ENCODE results near the gene MAGEC1. TPM values are rescaled to one million over a fixed set of nuclear protein-coding genes. Genes with fewer than 3 reads are reported as not detected.

Gene MAGEC1
- total RNA-seq, 1 donor from 2014 or later = not detected

DNA sequence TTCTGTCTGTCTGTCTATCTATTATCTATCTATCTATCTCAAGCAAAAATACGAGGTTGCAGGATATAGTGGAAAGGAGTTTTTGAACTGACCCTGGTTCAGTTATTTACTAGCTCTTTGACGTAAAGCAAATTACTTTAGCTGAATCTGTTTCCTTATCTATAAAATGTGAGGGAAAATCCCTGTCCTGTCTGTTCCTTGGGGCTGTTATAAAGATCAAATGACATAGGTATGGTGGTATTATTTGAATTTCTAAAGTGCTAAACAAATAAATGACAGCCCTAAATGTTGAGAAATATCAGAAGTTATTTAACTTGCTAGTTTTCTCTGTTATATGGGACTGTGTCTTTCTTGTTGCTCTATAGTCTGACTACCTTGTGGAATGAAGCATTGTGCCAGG is 55.0 kb downstream of the MAGEC1 start:
- Histone ChIP-seq H3K27me3 (ENCODE audit: control insufficient read depth, insufficient read depth, low read length) (no peaks in the 10 kb centered on the region), H3K4me3 (ENCODE audit: low read depth, low read length) (no peak overlapping the region), H3K36me3 (ENCODE audit: control insufficient read depth, insufficient read depth, low read length) (no peaks in the 10 kb centered on the region)
- TF ChIP-seq, protein P1, sequence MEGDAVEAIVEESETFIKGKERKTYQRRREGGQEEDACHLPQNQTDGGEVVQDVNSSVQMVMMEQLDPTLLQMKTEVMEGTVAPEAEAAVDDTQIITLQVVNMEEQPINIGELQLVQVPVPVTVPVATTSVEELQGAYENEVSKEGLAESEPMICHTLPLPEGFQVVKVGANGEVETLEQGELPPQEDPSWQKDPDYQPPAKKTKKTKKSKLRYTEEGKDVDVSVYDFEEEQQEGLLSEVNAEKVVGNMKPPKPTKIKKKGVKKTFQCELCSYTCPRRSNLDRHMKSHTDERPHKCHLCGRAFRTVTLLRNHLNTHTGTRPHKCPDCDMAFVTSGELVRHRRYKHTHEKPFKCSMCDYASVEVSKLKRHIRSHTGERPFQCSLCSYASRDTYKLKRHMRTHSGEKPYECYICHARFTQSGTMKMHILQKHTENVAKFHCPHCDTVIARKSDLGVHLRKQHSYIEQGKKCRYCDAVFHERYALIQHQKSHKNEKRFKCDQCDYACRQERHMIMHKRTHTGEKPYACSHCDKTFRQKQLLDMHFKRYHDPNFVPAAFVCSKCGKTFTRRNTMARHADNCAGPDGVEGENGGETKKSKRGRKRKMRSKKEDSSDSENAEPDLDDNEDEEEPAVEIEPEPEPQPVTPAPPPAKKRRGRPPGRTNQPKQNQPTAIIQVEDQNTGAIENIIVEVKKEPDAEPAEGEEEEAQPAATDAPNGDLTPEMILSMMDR (IDR thresholded peaks at IDR 0.05; ENCODE audit: insufficient read depth, low read length, poor library complexity, severe bottlenecking) = no peak
- no peak for DNase-seq (ENCODE audit: low read depth)

Other genes with a start within 250 kb of the MAGEC1 start
- gene SPANXD, start 205.2 kb upstream of the MAGEC1 start, total RNA-seq = not detected in 2 replicates
- not detected in 2 replicates for gene MAGEC3, start 65.6 kb upstream of the MAGEC1 start, total RNA-seq